NB4 (cell line): ENCODE results near the gene ART3.

Experiments
- CTCF ChIP-seq: IDR thresholded peaks from one replicate; pipeline ENCODE4 v1.5.1; 2012; ENCODE audit warnings: low read depth, low read length
- MAX ChIP-seq: IDR thresholded peaks from 2 replicates; pipeline ENCODE4 v1.6.1; 2011; ENCODE audit warnings: low read depth, low read length
- POLR2A ChIP-seq: IDR thresholded peaks from 2 replicates; pipeline ENCODE4 v1.6.1; 2011; ENCODE audit warnings: mild to moderate bottlenecking; ENCODE audit not compliant: insufficient read length; ENCODE audit errors: extremely low read depth

GRCh38 chr4:76058888-76059426, 15.6 kb upstream of the ART3 start:
- TF ChIP-seq POLR2A (no peak), CTCF (no peak), MAX (no peak)
